Psoas muscle (tissue), 8 donors: ENCODE results near the gene SRRM4. TPM values are rescaled to one million over a fixed set of nuclear protein-coding genes. Genes with fewer than 3 reads are reported as not detected.

Experiments
- ATAC-seq, 4 donors: fragments of 200-7000 bp; cut with Tn5 transposase; one replicate each; pipeline ENCODE4 v1.9.1; 2020; ENCODE audit warnings: moderate library complexity in 3 of 4, mild to moderate bottlenecking in 2 of 4
- DNase-seq, 2 donors: peaks; one replicate each; pipeline ENCODE4 v3.0.0-alpha.2; 2020
- H3K27ac ChIP-seq: fragments of 200-600 bp; one replicate; pipeline ENCODE4 v1.8.0; 2022
- H3K27me3 ChIP-seq, 3 donors: fragments of 200-600 bp in 1 of 3; one replicate each; pipeline versions ENCODE4 v1.6.1 to v1.8.0; 2013 to 2022; ENCODE audit warnings: low read length in 2 of 3, mild to moderate bottlenecking in 2 of 3, moderate library complexity in 1 of 3; ENCODE audit not compliant: insufficient read depth in 3 of 3
- H3K36me3 ChIP-seq, 2 donors: fragments of 200-600 bp in 1 of 2; one replicate each; pipeline versions ENCODE4 v1.6.1 to v1.8.0; 2013 to 2022; ENCODE audit warnings: low read depth in 1 of 2, mild to moderate bottlenecking in 1 of 2, moderate library complexity in 1 of 2; ENCODE audit not compliant: insufficient read depth in 1 of 2
- H3K4me1 ChIP-seq: fragments of 200-600 bp; one replicate; pipeline ENCODE4 v1.8.0; 2022
- H3K4me3 ChIP-seq: fragments of 200-600 bp; one replicate; pipeline ENCODE4 v1.8.0; 2022; ENCODE audit warnings: mild to moderate bottlenecking
- H3K9me3 ChIP-seq: fragments of 200-600 bp; one replicate; pipeline ENCODE4 v1.8.0; 2022
- CTCF ChIP-seq: fragments of 200-600 bp; IDR thresholded peaks from one replicate; pipeline ENCODE4 v1.8.0; 2022; ENCODE audit warnings: antibody characterized with exemption
- WGBS, 3 donors: extraction: QIAGEN DNeasy Blood & Tissue Kit; methylation state at CpG; one replicate each; pipeline versions ENCODE4 v1.1.6 to v1.1.7; 2013; 5-methylcytosine and 5-hydroxymethylcytosine counted together
- intact Hi-C, 2 donors: fragments of 100-400 bp; cut with DNase I; formaldehyde crosslinking; loops; one replicate each; pipeline versions ENCODE4 v1.11.0 to v1.14.2; 2022
- polyA plus RNA-seq, 3 donors: library from polyadenylated mRNA; stranded (reverse); fragments of 200-250 nt; gene quantifications; one replicate each; pipeline ENCODE4 v1.2.3, GENCODE V29; 2013
- total RNA-seq, 4 donors: library from RNA; stranded (reverse); fragmentation: NEBNext Ultra II Directional in 2 of 4; extraction: Animal tissue kit (Norgen Biotek cat#: 25700) in 2 of 4; gene quantifications; one replicate each; pipeline versions ENCODE4 v1.2.1 to v1.2.4, GENCODE V29; 2021 to 2023
- donor health status: healthy with polysubstance abuse.
- donor health status: DM: no; HTN: no; CAD: no; lungs with moderate emphysema.
- donor health status: Bipolar disorder and iron deficiency.
- donor health status: healthy.
- donor health status: DM: yes; HTN: yes; CAD: no.
- donor health status: DM: no; HTN: no; CAD: no.
- donor health status: DM: no; HTN: no; CAD: no.
- donor health status: DM: yes; HTN: yes; CAD: no.

The SRRM4 gene
- total and polyA plus RNA-seq, 7 donors = 0.01 to 0.19 (median 0.09) TPM

- intact Hi-C loops = loop anchor here in 1 of 2 donors (10.0 kb wide), 1 partner anchor 214 kb away; no protein-coding TSS in a partner anchor
- WGBS, 3 donors = 90 to 97% (median 95%) methylated on average over 4 of the region's 4 CpGs
- Histone ChIP-seq H3K27ac (no peak overlapping the region), H3K9me3 (no peaks in the 10 kb centered on the region), H3K4me1 (peaks cover 10% of the 10 kb centered on the region), H3K4me3 (no peak overlapping the region), H3K36me3 (peaks cover 0 to 7% of the 10 kb centered on the region in 2 donors), H3K27me3 (peaks cover 0 to 2% (median 0%) of the 10 kb centered on the region in 3 donors)
- TF ChIP-seq CTCF = no peak
- DNase-seq (no peak), ATAC-seq (no peak)
These were observed 219.3 kb downstream of the SRRM4 start for GRCh38 chr12:119200601-119201000.

GRCh38 chr12:119201789-119202543 lies 220.6 kb downstream of the SRRM4 start:
- intact Hi-C loops = loop anchor here in 1 of 2 donors (10.0 kb wide), 1 partner anchor 213 kb away; no protein-coding TSS in a partner anchor
- H3K4me1 ChIP-seq = peaks cover 10% of the 10 kb centered on the region
- no peak overlapping the region for H3K27ac ChIP-seq
- no peaks in the 10 kb centered on the region for H3K9me3 ChIP-seq
- no peak for DNase-seq
- ATAC-seq = no peak
- H3K4me3 ChIP-seq = no peak overlapping the region
- no peak for TF ChIP-seq CTCF
- H3K27me3 ChIP-seq = peaks cover 0 to 2% (median 0%) of the 10 kb centered on the region in 3 donors
- H3K36me3 ChIP-seq = no peaks in the 10 kb centered on the region
- 74 to 83% (median 81%) methylated on average over 9 of the region's 9 CpGs for WGBS, 3 donors

GRCh38 chr12:119202544-119202943 lies 221.2 kb downstream of the SRRM4 start:
- Histone ChIP-seq H3K9me3 (no peaks in the 10 kb centered on the region), H3K27me3 (peaks cover 0 to 2% (median 0%) of the 10 kb centered on the region in 3 donors), H3K4me3 (no peak overlapping the region), H3K27ac (no peak overlapping the region), H3K4me1 (peaks cover 10% of the 10 kb centered on the region), H3K36me3 (no peaks in the 10 kb centered on the region)
- TF ChIP-seq CTCF = no peak
- intact Hi-C loops = loop anchor here in 1 of 2 donors (10.0 kb wide), 1 partner anchor 212 kb away; no protein-coding TSS in a partner anchor
- ATAC-seq (no peak), DNase-seq (no peak)
- 31 to 43% (median 35%) methylated on average over 2 of the region's 2 CpGs for WGBS, 3 donors

- Histone ChIP-seq H3K4me3 (no peak overlapping the region), H3K27me3 (peaks cover 0 to 2% (median 0%) of the 10 kb centered on the region in 3 donors), H3K27ac (peak overlapping the region; percentile 65), H3K4me1 (peaks cover 21% of the 10 kb centered on the region), H3K36me3 (no peaks in the 10 kb centered on the region), H3K9me3 (no peaks in the 10 kb centered on the region)
- TF ChIP-seq CTCF = no peak
- WGBS, 3 donors = 12 to 19% (median 13%) methylated on average over 2 of the region's 2 CpGs
- DNase-seq (peak in 1 of 2 donors; percentile 50), ATAC-seq (peak; percentile 70 to 78 (median 73))
- intact Hi-C loops = loop anchor here in 1 of 2 donors (10.0 kb wide), 1 partner anchor 211 kb away; no protein-coding TSS in a partner anchor
These were observed 222.8 kb downstream of the SRRM4 start for GRCh38 chr12:119204131-119204530.
